ENCODE results near the gene PKNOX2. TPM values are rescaled to one million over a fixed set of nuclear protein-coding genes. Genes with fewer than 3 reads are reported as not detected.

Gene PKNOX2
- total and polyA plus RNA-seq, 2 of the 8 experiments (the other 6 are each of a cell fraction or from before 2014, with no cell fraction given), result 2.0 TPM

- no peak overlapping the region for H3K4me2 ChIP-seq (ENCODE audit: insufficient read depth in 1 of 2, low read depth in 2 of 2, low read length in 2 of 2)
- H3K36me3 ChIP-seq (ENCODE audit: control insufficient read depth in 2 of 4, insufficient read depth in 4 of 4, low read length in 3 of 4), result no peaks in the 10 kb centered on the region
- H3K56ac ChIP-seq (replicated peaks; ENCODE audit: insufficient read length, low read depth, low read length), result no peak overlapping the region
- WGBS, 2 experiments (ENCODE audit: extremely low coverage in 1 of 2, insufficient coverage in 1 of 2, insufficient read length in 1 of 2, insufficient replicate concordance in 2 of 2, low coverage in 1 of 2, low lambda C conversion rate in 2 of 2, missing lambda C conversion rate in 1 of 2), result 90% methylated on average over 6 of the region's 6 CpGs; no CpG with 5 or more reads in 1 of the 2 experiments
- H2BK12ac ChIP-seq (ENCODE audit: low read depth, low read length), result no peak overlapping the region
- H3K9me3 ChIP-seq (ENCODE audit: insufficient read depth in 2 of 2, low read depth in 1 of 2, low read length in 1 of 2), result no peaks in the 10 kb centered on the region
- H4K91ac ChIP-seq (replicated peaks; ENCODE audit: insufficient read length, low read length), result no peak overlapping the region
- peak overlapping the region; percentile 41; the same call in 1 of the 2 replicates for H4K8ac ChIP-seq (ENCODE audit: extremely low read depth, insufficient read depth, low read length)
- no peak overlapping the region for H3K9ac ChIP-seq (replicated peaks in 1 of 4; ENCODE audit: extremely low read depth in 1 of 4, low read depth in 3 of 4, low read length in 3 of 4)
- H2BK5ac ChIP-seq (ENCODE audit: low read depth, low read length), result no peak overlapping the region
- peak overlapping the region; percentile 58 for H3K14ac ChIP-seq (ENCODE audit: insufficient read length)
- H3K18ac ChIP-seq (ENCODE audit: extremely low read depth, low read length), result no peak overlapping the region
- no peak overlapping the region for H2AFZ ChIP-seq (ENCODE audit: low read length)
- DNase-seq (ENCODE audit: low read depth in 1 of 2, low spot score in 2 of 2) (no peak), FAIRE-seq (no peak)
- H4K20me1 ChIP-seq (replicated peaks in 1 of 2; ENCODE audit: control insufficient read depth in 1 of 2, insufficient read depth in 2 of 2, low read length in 2 of 2), result peaks cover 0 to 3% of the 10 kb centered on the region in 2 experiments
- H4K5ac ChIP-seq (ENCODE audit: insufficient read length, low read depth, low read length), result no peak overlapping the region
- no peaks in the 10 kb centered on the region; the same call in 1 of the 2 replicates for H3K23me2 ChIP-seq (ENCODE audit: low read depth, low read length)
- no peaks in the 10 kb centered on the region; the same call in 1 of the 2 replicates for H3K79me1 ChIP-seq (ENCODE audit: low read depth, low read length)
- H2BK120ac ChIP-seq (replicated peaks; ENCODE audit: low read depth, low read length), result no peak overlapping the region
- peak overlapping the region; percentile 41 for H3K4ac ChIP-seq (replicated peaks; ENCODE audit: insufficient read length, low read depth, low read length)
- no peak overlapping the region for H3K27ac ChIP-seq (ENCODE audit: low read depth, low read length)
- no peak overlapping the region for H3K4me3 ChIP-seq (ENCODE audit: extremely low read depth in 1 of 4, insufficient read depth in 2 of 4, low read depth in 3 of 4, low read length in 4 of 4)
- no peak overlapping the region for H3K23ac ChIP-seq (ENCODE audit: insufficient read length)
- POLR2A ChIA-PET (ENCODE audit: partially characterized antibody), result no interaction called here
- H3K4me1 ChIP-seq (replicated peaks in 1 of 4; ENCODE audit: control insufficient read depth in 3 of 4, insufficient read depth in 4 of 4, low read length in 3 of 4), result peaks cover 7 to 17% (median 10%) of the 10 kb centered on the region in 4 experiments
- TF ChIP-seq SIX5 (IDR thresholded peaks at IDR 0.05; ENCODE audit: low read depth, low read length), result no peak
- no peak for TF ChIP-seq RBBP5 (IDR thresholded peaks at IDR 0.05; ENCODE audit: borderline replicate concordance, low read depth, low read length)
- no peak for TF ChIP-seq TAF7 (optimal IDR thresholded peaks at IDR 0.05; ENCODE audit: borderline replicate concordance, low read depth, low read length)
- TF ChIP-seq SAP30 (IDR thresholded peaks at IDR 0.05; ENCODE audit: insufficient read depth, insufficient replicate concordance, low read length), result no peak
- no peaks in the 10 kb centered on the region for H3K79me2 ChIP-seq (ENCODE audit: control insufficient read depth in 1 of 2, insufficient read depth in 2 of 2, low read length in 2 of 2)
- 0 out of 2 replicates have a peak overlapping the region, but pooled peaks have one; percentile 49 for H2BK15ac ChIP-seq (ENCODE audit: low read length)
- no peak overlapping the region for H2AK5ac ChIP-seq (ENCODE audit: low read depth, low read length)
- CTCF ChIA-PET (ENCODE audit: partially characterized antibody), result interaction anchor here (0.6 to 5.8 kb wide), 5 partner anchors 8 to 145 kb away, joined by 3 to 44 read pairs (median 15); no protein-coding TSS in a partner anchor
- H2BK20ac ChIP-seq (ENCODE audit: low read length), result no peak overlapping the region
- no peaks in the 10 kb centered on the region; a peak in 1 of 7 replicates for H3K27me3 ChIP-seq (replicated peaks in 1 of 4; ENCODE audit: control insufficient read depth in 3 of 4, extremely low read depth in 1 of 4, insufficient read depth in 3 of 4, low read length in 3 of 4)
These were observed 51.4 kb downstream of the PKNOX2 start for GRCh38 chr11:125215976-125216375.

Data from H1 (cell line).